Measurements from ENCODE around the gene LENEP. TPM values are rescaled to one million over a fixed set of nuclear protein-coding genes. Genes with fewer than 3 reads are reported as not detected.

Gene LENEP
- total RNA-seq, 1 experiment from 2014 or later: 0.42 TPM

DNA sequence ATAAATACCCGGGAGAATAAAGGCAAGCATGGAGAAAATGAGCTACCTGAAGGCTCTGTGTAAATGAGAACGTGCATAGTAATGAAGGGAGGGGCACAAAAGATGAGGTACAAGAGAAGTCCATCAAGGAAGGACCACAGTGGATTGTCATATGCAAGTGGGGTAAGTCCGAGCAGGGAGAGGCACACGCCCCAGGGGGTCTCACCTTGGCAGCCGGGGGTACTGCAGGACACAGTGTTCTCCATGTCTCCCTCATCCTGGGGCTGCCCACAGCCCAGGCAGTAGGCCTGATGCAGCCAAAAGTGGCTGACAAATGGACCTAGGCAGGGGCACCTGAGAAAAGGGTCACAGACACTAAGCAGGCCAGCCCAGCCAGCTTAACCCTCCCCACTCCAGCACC is 30.2 kb downstream of the LENEP start (continued):
- TF ChIP-seq, protein P1, sequence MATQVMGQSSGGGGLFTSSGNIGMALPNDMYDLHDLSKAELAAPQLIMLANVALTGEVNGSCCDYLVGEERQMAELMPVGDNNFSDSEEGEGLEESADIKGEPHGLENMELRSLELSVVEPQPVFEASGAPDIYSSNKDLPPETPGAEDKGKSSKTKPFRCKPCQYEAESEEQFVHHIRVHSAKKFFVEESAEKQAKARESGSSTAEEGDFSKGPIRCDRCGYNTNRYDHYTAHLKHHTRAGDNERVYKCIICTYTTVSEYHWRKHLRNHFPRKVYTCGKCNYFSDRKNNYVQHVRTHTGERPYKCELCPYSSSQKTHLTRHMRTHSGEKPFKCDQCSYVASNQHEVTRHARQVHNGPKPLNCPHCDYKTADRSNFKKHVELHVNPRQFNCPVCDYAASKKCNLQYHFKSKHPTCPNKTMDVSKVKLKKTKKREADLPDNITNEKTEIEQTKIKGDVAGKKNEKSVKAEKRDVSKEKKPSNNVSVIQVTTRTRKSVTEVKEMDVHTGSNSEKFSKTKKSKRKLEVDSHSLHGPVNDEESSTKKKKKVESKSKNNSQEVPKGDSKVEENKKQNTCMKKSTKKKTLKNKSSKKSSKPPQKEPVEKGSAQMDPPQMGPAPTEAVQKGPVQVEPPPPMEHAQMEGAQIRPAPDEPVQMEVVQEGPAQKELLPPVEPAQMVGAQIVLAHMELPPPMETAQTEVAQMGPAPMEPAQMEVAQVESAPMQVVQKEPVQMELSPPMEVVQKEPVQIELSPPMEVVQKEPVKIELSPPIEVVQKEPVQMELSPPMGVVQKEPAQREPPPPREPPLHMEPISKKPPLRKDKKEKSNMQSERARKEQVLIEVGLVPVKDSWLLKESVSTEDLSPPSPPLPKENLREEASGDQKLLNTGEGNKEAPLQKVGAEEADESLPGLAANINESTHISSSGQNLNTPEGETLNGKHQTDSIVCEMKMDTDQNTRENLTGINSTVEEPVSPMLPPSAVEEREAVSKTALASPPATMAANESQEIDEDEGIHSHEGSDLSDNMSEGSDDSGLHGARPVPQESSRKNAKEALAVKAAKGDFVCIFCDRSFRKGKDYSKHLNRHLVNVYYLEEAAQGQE (IDR thresholded peaks at IDR 0.05; ENCODE audit: low read depth): no peak
- TF ChIP-seq CBX3 (IDR thresholded peaks at IDR 0.05; ENCODE audit: low read depth): no peak
- no peak for TF ChIP-seq SRF (IDR thresholded peaks at IDR 0.05; ENCODE audit: low read depth)

DNA sequence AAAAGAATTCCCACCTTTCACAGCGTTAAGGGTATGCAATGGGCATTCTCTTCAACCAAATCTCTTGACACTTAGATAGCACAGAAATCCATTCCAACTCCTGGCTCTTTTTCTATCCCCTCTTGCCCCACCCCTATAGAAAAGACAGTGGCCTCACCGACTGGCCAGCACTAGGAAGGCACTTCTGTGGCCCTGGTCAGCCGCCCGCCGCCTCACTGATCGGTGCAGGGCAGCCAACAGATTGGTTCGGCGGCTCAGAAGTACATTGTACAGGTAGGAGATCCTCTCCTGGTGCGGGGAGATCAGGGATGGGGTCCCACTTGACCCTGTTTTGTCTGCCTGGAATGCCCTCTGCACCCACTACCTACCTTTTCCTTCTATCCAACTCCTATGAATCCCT is 30.9 kb downstream of the LENEP start:
- Histone ChIP-seq H3K9ac (ENCODE audit: low read length) (no peak overlapping the region), H3K79me2 (ENCODE audit: insufficient read depth, low read length) (no peaks in the 10 kb centered on the region), H2AFZ (ENCODE audit: low read depth, low read length, poor library complexity, severe bottlenecking) (no peak overlapping the region), H3K9me2 (ENCODE audit: insufficient read depth) (no peaks in the 10 kb centered on the region), H3K36me3 (ENCODE audit: control insufficient read depth in 1 of 2, insufficient read depth in 2 of 2, low read length in 2 of 2) (no peaks in the 10 kb centered on the region), H4K20me1 (ENCODE audit: insufficient read depth) (no peaks in the 10 kb centered on the region), H3K4me3 (replicated peaks in 1 of 2; ENCODE audit: low read depth in 1 of 2, low read length in 2 of 2) (no peak overlapping the region), H3K9me3 (ENCODE audit: control insufficient read depth in 1 of 2, insufficient read depth in 1 of 2, low read depth in 1 of 2, low read length in 2 of 2) (no peaks in the 10 kb centered on the region), H3K4me1 (ENCODE audit: control insufficient read depth in 1 of 2, insufficient read depth in 2 of 2, low read length in 2 of 2) (peaks cover 24 to 53% of the 10 kb centered on the region in 2 experiments), H3K27me3 (ENCODE audit: insufficient read depth, low read length) (no peaks in the 10 kb centered on the region), H3K27ac (ENCODE audit: low read depth, low read length) (no peak overlapping the region), H3K4me2 (ENCODE audit: low read length) (no peak overlapping the region)
- RAD21 ChIA-PET (ENCODE audit: low non-redundant PET in 1 of 2, low total read pairs in 2 of 2, uncharacterized antibody in 2 of 2, unreplicated experiment in 2 of 2): no interaction called here
- ATAC-seq (no peak), DNase-seq (ENCODE audit: low read depth, low spot score) (no peak)
- BruUV-seq (replicated peaks): no TSS peak
- POLR2A ChIA-PET: no interaction called here
- intact Hi-C loops (cut with micrococcal nuclease): no loop called here
- CTCF ChIA-PET: no interaction called here
- no peak for TF ChIP-seq CEBPB (IDR thresholded peaks at IDR 0.05; ENCODE audit: low read depth)
- TF ChIP-seq CBX3 (IDR thresholded peaks at IDR 0.05; ENCODE audit: low read depth): no peak
- no peak for TF ChIP-seq YY1 (IDR thresholded peaks at IDR 0.05; ENCODE audit: extremely low read depth, insufficient replicate concordance, low read depth, low read length)
- TF ChIP-seq, protein P1 (IDR thresholded peaks at IDR 0.05; ENCODE audit: low read depth): no peak

Data from HCT116 (cell line).